PFSK-1 (cell line): ENCODE measurements around the gene RPTOR.

Source experiments
- FOXP2 ChIP-seq: optimal IDR thresholded peaks from 2 replicates; pipeline ENCODE3; 2011; ENCODE audit warnings: borderline replicate concordance, control low read depth, inconsistent platforms; ENCODE audit not compliant: insufficient read depth; ENCODE audit errors: extremely low read length, extremely low read depth
- POLR2AphosphoS5 ChIP-seq: IDR thresholded peaks from 2 replicates; pipeline ENCODE4 v1.6.1; 2012; ENCODE audit warnings: low read depth, mild to moderate bottlenecking, control low read depth, low read length, moderate library complexity
- REST ChIP-seq, 2 experiments: IDR thresholded peaks; 2 replicates each; pipeline versions ENCODE4 v1.6.1 to v1.8.0; 2011 to 2012; ENCODE audit warnings: low read depth in 2 of 2, low read length in 2 of 2, control low read depth in 1 of 2, inconsistent platforms in 1 of 2, mild to moderate bottlenecking in 1 of 2, moderate library complexity in 1 of 2; ENCODE audit not compliant: insufficient read depth in 1 of 2
- SIN3A ChIP-seq: IDR thresholded peaks from 2 replicates; pipeline ENCODE4 v1.6.1; 2012; ENCODE audit warnings: mild to moderate bottlenecking, low read length, moderate library complexity, borderline replicate concordance; ENCODE audit not compliant: insufficient read depth
- TAF1 ChIP-seq: IDR thresholded peaks from 2 replicates; pipeline ENCODE4 v1.6.1; 2012; ENCODE audit warnings: low read length, control low read depth, borderline replicate concordance; ENCODE audit not compliant: insufficient read depth

Gene RPTOR

GRCh38 chr17:80774643-80775281 lies 230.1 kb downstream of the RPTOR start:
- TF ChIP-seq SIN3A = no peak

- TF ChIP-seq REST (IDR thresholded peaks at IDR 0.05; ENCODE audit: insufficient read depth in 1 of 2, low read depth in 2 of 2, low read length in 2 of 2) (peak in 1 of 2 experiments; percentile 72; a peak in 2 of 4 replicates), TAF1 (no peak), FOXP2 (no peak)
Measured at GRCh38 chr17:80775863-80776262, 231.2 kb downstream of the RPTOR start.

- no peak for TF ChIP-seq FOXP2
Measured at GRCh38 chr17:80777274-80777673, 232.6 kb downstream of the RPTOR start.

GRCh38 chr17:80778716-80779115 lies 234.1 kb downstream of the RPTOR start:
- no peak for TF ChIP-seq POLR2AphosphoS5

- no peak for TF ChIP-seq TAF1
- no peak for TF ChIP-seq REST (IDR thresholded peaks at IDR 0.05; ENCODE audit: insufficient read depth in 1 of 2, low read depth in 2 of 2, low read length in 2 of 2)
- no peak for TF ChIP-seq SIN3A
- TF ChIP-seq FOXP2 = no peak
Measured at GRCh38 chr17:80779336-80779735, 234.7 kb downstream of the RPTOR start.

GRCh38 chr17:80779961-80780380 lies 235.3 kb downstream of the RPTOR start:
- TF ChIP-seq REST (IDR thresholded peaks at IDR 0.05; ENCODE audit: insufficient read depth in 1 of 2, low read depth in 2 of 2, low read length in 2 of 2) (no peak), POLR2AphosphoS5 (no peak), SIN3A (no peak), TAF1 (no peak)

- no peak for TF ChIP-seq SIN3A
- TF ChIP-seq FOXP2 = peak; percentile 40
- TF ChIP-seq TAF1 = no peak
- TF ChIP-seq REST (IDR thresholded peaks at IDR 0.05; ENCODE audit: insufficient read depth in 1 of 2, low read depth in 2 of 2, low read length in 2 of 2) = no peak
- TF ChIP-seq POLR2AphosphoS5 = no peak
Measured at GRCh38 chr17:80780381-80781198, 236.0 kb downstream of the RPTOR start.
